GM12875 (cell line): Measurements from ENCODE around the gene ITIH3.

Source experiments
- H3K4me3 ChIP-seq: one replicate; pipeline ENCODE4 v1.5.1; 2011; ENCODE audit warnings: low read depth, low read length, control low read depth
- CTCF ChIP-seq: IDR thresholded peaks from 2 replicates; pipeline ENCODE4 v1.5.1; 2011; ENCODE audit warnings: low read depth, mild to moderate bottlenecking, control low read depth, inconsistent platforms, low read length, moderate library complexity, borderline replicate concordance; ENCODE audit not compliant: insufficient read depth

The ITIH3 gene

GRCh38 chr3:52788890-52789745, 5.5 kb upstream of the ITIH3 start:
- TF ChIP-seq CTCF, result no peak

GRCh38 chr3:52789746-52790040, 4.9 kb upstream of the ITIH3 start:
- TF ChIP-seq CTCF, result no peak
- H3K4me3 ChIP-seq, result no peak overlapping the region

More at GRCh38 chr3:52788890-52789745, 5.5 kb upstream of the ITIH3 start:
- H3K4me3 ChIP-seq, result no peak overlapping the region

DNA sequence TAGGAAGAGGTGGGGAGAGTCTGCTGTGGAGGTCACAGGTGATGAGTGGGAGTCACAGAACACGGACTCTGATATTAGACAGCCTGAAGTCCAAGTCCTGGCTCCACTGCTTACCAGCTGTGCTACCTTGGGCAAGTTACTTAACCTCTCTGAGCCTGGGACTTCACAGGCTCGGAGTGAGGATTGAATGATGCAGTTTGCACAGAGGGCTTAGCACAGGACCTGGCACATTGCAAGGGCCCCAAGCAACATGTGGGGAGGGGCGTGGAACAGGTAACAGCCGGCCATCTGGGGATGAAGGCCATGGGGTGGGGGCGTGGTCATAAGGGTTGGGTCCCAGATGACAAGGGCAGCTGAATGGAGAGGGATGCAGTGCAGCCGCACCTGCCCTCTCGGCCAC, 4.3 kb upstream of the ITIH3 start:
- no peak for TF ChIP-seq CTCF
- no peak overlapping the region for H3K4me3 ChIP-seq

- no peak for TF ChIP-seq CTCF
- no peak overlapping the region for H3K4me3 ChIP-seq
These were observed 3.9 kb upstream of the ITIH3 start for GRCh38 chr3:52790741-52791140.

GRCh38 chr3:52791366-52791765, 3.2 kb upstream of the ITIH3 start:
- H3K4me3 ChIP-seq, result no peak overlapping the region
- TF ChIP-seq CTCF, result no peak

- TF ChIP-seq CTCF, result no peak
- H3K4me3 ChIP-seq, result no peak overlapping the region
These were observed 2.7 kb upstream of the ITIH3 start for GRCh38 chr3:52791928-52792327.

GRCh38 chr3:52792413-52792812, 2.2 kb upstream of the ITIH3 start:
- no peak for TF ChIP-seq CTCF
- H3K4me3 ChIP-seq, result no peak overlapping the region
